Measurements from ENCODE around the gene CACNA1S.

CACNA1S gene

DNA sequence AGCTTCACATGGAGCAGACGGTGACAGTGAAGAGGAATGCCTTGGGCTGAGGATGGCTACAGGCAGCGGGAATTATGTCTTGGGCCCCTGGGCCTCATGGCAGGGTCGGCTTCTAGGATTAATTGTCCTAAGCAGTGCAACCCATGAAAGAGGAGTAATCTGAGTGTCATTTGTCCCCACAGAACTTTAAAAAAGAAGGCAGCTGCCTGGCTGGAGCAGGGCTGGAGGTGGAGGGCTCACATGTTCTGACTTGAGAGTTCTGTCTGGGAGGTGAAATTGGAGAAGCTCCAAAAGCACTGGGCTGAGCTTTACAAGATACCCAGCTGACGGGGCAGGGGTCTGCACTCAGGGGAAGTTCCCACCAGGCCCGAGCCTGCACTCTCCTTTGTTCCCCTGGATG, 22.6 kb downstream of the CACNA1S start:
- H3K4me2 ChIP-seq (ENCODE audit: low read length): no peak overlapping the region
- H3K4me3 ChIP-seq (ENCODE audit: low read length): no peak overlapping the region
- no peak for TF ChIP-seq EZH2phosphoT487 (IDR thresholded peaks at IDR 0.05; ENCODE audit: borderline replicate concordance, low read length)
- TF ChIP-seq, protein P1, sequence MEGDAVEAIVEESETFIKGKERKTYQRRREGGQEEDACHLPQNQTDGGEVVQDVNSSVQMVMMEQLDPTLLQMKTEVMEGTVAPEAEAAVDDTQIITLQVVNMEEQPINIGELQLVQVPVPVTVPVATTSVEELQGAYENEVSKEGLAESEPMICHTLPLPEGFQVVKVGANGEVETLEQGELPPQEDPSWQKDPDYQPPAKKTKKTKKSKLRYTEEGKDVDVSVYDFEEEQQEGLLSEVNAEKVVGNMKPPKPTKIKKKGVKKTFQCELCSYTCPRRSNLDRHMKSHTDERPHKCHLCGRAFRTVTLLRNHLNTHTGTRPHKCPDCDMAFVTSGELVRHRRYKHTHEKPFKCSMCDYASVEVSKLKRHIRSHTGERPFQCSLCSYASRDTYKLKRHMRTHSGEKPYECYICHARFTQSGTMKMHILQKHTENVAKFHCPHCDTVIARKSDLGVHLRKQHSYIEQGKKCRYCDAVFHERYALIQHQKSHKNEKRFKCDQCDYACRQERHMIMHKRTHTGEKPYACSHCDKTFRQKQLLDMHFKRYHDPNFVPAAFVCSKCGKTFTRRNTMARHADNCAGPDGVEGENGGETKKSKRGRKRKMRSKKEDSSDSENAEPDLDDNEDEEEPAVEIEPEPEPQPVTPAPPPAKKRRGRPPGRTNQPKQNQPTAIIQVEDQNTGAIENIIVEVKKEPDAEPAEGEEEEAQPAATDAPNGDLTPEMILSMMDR (IDR thresholded peaks at IDR 0.05; ENCODE audit: low read depth, low read length, poor library complexity, severe bottlenecking): no peak
- no peaks in the 10 kb centered on the region for H4K20me1 ChIP-seq (ENCODE audit: control insufficient read depth, insufficient read depth, low read depth, low read length)
- no peaks in the 10 kb centered on the region for H3K79me2 ChIP-seq (ENCODE audit: control insufficient read depth, low read length)
- H3F3A ChIP-seq (ENCODE audit: control insufficient read depth, insufficient read depth): no peaks in the 10 kb centered on the region
- no peak overlapping the region for H3K27ac ChIP-seq (ENCODE audit: low read depth, low read length)
- no peaks in the 10 kb centered on the region for H3K36me3 ChIP-seq (ENCODE audit: control insufficient read depth, low read length)
- no peaks in the 10 kb centered on the region for H3K4me1 ChIP-seq (ENCODE audit: control insufficient read depth, low read length)
- H3K27me3 ChIP-seq (ENCODE audit: control insufficient read depth, low read length): peaks cover 21% of the 10 kb centered on the region; the same call in 1 of the 2 replicates
- no peaks in the 10 kb centered on the region for H3K9me2 ChIP-seq (replicated peaks; ENCODE audit: control insufficient read depth, low read length)
- H3K9me3 ChIP-seq (ENCODE audit: control insufficient read depth, insufficient read depth, low read length): no peaks in the 10 kb centered on the region

DNA sequence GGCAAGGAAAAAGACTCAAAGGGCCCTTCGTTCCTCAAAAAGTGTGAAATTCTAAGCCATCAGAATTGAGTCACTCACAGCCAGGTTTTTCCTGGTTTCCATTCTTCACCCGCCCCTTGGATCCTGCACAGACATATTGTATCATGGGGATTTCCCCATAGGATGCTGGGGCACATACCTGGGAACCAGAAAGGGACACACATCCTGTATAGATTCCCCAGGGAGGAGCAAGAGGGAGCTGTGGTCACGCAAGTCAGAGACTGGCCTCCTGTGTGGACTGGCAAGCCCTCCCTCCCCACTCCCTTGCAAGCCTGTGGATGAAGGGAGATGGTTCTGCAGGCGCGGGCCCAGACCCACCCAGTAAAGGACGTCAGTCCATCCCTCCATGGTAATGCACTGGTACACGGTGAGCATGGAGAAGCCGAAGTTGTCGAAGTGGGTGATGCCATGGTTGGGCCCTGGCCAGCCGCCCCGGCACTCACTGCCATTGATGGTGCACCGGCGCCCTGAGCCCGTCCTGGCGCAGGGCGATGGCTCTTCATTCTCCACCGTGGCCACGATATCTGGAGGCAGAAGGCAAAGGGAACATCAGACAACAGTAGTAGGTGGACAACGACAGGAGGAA, 23.2 kb downstream of the CACNA1S start:
- Histone ChIP-seq H3K27me3 (ENCODE audit: control insufficient read depth, low read length) (peaks cover 26% of the 10 kb centered on the region), H3K4me3 (ENCODE audit: low read length) (no peak overlapping the region), H3F3A (ENCODE audit: control insufficient read depth, insufficient read depth) (no peaks in the 10 kb centered on the region), H4K20me1 (ENCODE audit: control insufficient read depth, insufficient read depth, low read depth, low read length) (no peaks in the 10 kb centered on the region), H3K9me2 (replicated peaks; ENCODE audit: control insufficient read depth, low read length) (no peaks in the 10 kb centered on the region), H3K36me3 (ENCODE audit: control insufficient read depth, low read length) (no peaks in the 10 kb centered on the region), H3K79me2 (ENCODE audit: control insufficient read depth, low read length) (no peaks in the 10 kb centered on the region), H3K4me2 (ENCODE audit: low read length) (no peak overlapping the region), H3K9me3 (ENCODE audit: control insufficient read depth, insufficient read depth, low read length) (no peaks in the 10 kb centered on the region), H3K27ac (ENCODE audit: low read depth, low read length) (no peak overlapping the region), H3K4me1 (ENCODE audit: control insufficient read depth, low read length) (no peaks in the 10 kb centered on the region)
- TF ChIP-seq, protein P1 (IDR thresholded peaks at IDR 0.05; ENCODE audit: low read depth, low read length, poor library complexity, severe bottlenecking): no peak
- no peak for TF ChIP-seq EZH2phosphoT487 (IDR thresholded peaks at IDR 0.05; ENCODE audit: borderline replicate concordance, low read length)

DNA sequence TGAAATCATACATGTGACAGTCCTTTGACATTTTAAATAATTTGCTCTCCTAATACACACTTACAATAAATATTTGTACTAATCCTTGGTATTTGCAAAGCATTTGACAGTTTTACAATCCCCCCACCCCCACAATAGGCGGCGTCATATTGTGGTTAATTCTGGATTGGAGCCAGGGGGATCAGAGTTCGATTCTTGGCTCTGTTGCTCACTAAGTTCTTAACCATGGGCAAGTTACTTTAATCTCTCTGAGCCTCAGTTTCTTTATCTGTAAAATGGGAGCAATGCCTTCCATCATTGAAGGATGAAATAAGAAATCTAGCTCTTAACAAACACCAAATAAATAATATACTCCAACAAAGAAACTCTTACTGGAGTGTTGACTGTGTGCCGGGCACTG, 23.8 kb downstream of the CACNA1S start:
- H3K27me3 ChIP-seq (ENCODE audit: control insufficient read depth, low read length): peaks cover 27% of the 10 kb centered on the region
- no peaks in the 10 kb centered on the region for H3K79me2 ChIP-seq (ENCODE audit: control insufficient read depth, low read length)
- H3K9me3 ChIP-seq (ENCODE audit: control insufficient read depth, insufficient read depth, low read length): no peaks in the 10 kb centered on the region

More for the DNA sequence above, 23.8 kb downstream of the CACNA1S start:
- H3K36me3 ChIP-seq (ENCODE audit: control insufficient read depth, low read length): no peaks in the 10 kb centered on the region
- no peak for TF ChIP-seq EZH2phosphoT487 (IDR thresholded peaks at IDR 0.05; ENCODE audit: borderline replicate concordance, low read length)
- TF ChIP-seq, protein P1 (IDR thresholded peaks at IDR 0.05; ENCODE audit: low read depth, low read length, poor library complexity, severe bottlenecking): no peak
- H3K4me3 ChIP-seq (ENCODE audit: low read length): no peak overlapping the region
- no peak overlapping the region for H3K4me2 ChIP-seq (ENCODE audit: low read length)
- H4K20me1 ChIP-seq (ENCODE audit: control insufficient read depth, insufficient read depth, low read depth, low read length): no peaks in the 10 kb centered on the region
- no peaks in the 10 kb centered on the region for H3K4me1 ChIP-seq (ENCODE audit: control insufficient read depth, low read length)
- no peak overlapping the region for H3K27ac ChIP-seq (ENCODE audit: low read depth, low read length)
- no peaks in the 10 kb centered on the region for H3F3A ChIP-seq (ENCODE audit: control insufficient read depth, insufficient read depth)
- no peaks in the 10 kb centered on the region for H3K9me2 ChIP-seq (replicated peaks; ENCODE audit: control insufficient read depth, low read length)
